SW480 (cell line): ENCODE results near the gene DENND1A.

Experiments used
- DNase-seq: peaks from one replicate; pipeline ENCODE4 v3.0.0-alpha.2; 2016; ENCODE audit warnings: low spot score

The DENND1A gene

DNA sequence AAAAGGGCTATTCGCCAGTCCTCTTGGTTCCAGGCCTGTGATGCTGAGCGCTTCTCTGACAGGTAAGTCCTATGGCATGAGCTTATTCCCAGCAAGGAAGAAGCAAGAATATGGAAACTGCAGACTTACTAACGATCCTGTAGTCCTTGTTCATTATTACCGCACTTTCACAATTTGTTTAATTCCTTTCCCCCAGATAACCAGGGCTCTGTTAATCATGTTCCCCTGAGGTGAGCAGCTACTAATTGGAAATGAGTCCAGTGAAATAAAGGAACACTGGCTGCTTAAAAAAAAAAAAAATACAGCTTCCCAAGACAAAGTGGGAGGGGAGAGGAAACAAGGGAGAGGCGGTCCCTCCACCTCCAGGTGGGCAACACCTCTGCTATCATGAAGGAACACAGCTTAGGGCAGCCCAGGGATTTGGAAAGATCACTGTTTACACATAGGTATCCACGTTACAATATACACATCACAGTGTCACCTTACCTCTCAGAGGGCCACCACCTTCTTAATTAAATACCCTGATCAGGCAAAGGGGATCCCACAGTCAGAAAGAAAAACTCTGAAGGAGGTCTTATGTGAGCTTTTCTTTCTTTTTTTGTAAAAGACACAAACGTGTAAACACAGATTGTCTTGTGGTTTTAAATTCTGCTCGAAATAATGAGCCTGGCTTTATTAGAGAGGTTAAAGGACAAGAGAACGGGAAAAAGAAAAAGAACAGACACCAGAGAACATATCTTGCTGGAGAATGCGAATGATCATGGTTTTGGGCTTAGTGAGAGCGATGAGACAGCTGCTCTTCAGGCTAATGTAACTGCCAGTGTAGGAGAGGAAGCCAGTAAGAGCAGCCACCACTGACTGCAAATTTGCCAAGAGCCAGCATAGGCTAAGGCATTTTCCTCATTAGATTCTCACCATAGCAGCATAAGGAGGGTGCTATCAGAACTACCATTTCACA lies 315.3 kb downstream of the DENND1A start:
- no peak for DNase-seq

DNA sequence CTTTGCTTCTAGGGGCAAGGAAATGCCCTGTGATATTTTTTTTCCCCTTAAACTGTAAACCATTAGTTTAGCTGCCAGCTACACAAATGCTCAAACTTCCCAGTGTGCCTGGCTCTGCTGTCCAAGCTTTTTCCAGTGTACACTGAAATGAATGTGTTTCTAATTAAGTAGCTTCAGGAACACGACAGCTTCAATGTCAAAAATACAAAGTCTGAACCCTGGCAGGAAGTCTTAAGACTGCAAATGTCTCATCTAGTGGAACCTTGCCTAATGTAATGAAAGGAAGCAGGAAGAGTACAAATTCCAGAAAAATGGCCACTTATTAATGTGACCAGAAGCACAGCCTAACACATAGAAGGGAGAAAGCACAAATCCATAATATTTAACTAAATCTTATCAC lies 318.7 kb downstream of the DENND1A start:
- DNase-seq, result no peak

DNA sequence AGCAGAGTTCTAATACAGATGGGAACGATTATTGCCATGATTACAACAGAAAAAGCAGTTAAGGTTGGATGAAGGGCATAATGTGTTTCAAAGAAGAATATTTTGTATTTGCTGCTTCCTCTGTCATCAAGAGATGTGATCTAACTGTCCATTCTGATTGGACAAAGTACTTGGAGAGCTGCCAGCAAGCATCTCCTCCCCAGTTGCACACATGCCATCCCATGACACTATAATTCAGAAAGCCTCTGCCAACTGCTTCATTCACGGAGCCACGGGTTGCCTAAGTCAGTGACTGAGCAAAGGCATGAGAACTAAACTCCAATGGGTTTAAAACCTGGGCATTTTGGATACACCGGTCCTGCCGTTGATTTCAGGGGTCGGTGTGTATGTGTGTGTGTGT lies 320.1 kb downstream of the DENND1A start:
- no peak for DNase-seq

DNA sequence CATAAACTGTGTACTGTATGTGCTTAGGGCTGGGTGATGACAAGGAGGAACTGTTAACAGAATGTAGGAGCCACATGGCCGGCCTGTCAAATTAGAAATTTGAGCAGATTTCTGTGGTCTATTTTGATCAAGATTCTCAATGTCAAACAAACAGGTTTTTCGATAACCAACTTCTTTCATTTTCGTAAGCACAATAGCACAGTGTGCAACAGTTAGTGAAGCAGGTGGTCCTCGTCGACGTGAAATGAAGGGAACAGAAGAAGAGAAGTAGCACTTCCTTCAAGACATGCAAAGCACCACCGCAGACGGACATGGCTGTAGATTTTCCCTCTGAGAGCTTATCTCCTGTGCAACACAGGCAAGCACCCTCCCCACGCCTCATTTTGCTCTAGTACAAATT lies 321.8 kb downstream of the DENND1A start:
- no peak for DNase-seq

DNA sequence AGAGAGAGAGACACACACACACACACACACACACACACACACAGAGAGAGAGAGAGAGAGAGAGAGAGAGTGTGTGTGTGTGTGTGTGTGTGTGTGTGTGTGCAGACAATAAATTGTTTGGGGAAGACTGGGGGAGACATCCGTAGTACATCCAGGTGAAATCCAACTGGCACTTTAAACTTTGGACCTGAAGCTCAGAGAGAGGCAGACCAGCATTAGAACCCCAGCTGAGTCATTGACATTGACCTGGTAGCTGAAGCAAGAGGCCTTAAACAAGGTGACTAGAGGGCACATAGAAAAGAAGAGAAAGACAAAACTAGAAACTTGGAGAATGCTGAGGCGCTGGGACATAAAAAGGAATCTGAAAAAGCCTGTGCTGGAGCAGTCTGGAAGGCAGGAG lies 322.4 kb downstream of the DENND1A start:
- DNase-seq, result peak; percentile 16

DNA sequence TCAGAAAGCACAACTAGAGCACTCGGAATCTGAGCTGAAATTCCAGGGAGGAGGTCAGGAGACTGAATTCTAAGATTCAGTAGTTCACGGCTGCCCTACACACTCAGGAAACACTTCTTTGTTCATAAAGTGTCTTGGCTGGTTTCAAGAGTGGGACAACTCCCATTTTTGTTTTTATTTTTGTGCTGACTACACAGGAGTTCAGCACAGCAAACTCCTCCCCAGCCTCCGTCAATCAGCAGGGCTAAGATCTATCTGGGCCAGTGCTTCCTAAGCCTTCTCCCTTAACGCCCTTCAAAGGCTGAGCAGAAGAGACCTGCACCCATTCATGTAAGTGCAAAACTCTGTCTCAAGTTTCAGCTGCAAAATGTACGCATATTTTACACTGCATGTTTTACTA lies 323.8 kb downstream of the DENND1A start:
- no peak for DNase-seq

DNA sequence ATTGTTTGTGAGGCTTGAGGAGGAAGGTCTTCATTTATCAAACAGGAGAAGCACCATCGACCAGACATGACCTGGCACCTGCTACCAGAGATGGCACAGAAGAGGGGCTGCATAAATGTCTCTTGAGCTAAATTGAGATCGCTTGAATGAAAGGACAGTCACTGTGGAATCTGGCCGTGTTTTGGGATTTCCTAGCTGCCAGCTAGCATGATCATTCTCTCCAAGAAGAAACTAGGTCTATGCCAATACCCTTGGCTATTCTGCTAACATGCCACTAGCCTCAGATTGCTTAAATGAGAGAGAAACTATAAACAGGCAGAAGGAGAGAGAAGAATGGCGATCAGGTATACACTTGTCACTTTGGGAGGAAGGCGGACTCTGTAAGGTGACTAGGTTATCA lies 324.6 kb downstream of the DENND1A start:
- no peak for DNase-seq

DNA sequence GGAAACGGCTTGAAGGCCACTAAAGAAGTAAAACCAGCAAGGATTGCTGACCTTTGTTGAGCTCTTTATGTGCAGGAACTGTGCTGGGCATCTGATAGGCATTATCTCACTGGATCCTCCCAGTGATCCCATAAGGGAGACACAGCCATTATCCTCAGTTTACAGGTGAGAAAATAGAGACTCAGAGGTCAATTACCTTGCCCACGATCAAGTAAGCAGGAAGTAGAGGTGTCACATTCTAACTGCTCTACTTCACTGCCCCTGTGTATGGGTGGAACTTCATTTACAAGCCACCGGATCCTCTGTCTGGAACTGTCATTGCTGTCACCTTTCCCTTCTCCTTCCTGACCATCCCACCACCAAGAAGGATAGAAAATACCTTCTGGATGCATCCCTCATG lies 325.1 kb downstream of the DENND1A start:
- no peak for DNase-seq

DNA sequence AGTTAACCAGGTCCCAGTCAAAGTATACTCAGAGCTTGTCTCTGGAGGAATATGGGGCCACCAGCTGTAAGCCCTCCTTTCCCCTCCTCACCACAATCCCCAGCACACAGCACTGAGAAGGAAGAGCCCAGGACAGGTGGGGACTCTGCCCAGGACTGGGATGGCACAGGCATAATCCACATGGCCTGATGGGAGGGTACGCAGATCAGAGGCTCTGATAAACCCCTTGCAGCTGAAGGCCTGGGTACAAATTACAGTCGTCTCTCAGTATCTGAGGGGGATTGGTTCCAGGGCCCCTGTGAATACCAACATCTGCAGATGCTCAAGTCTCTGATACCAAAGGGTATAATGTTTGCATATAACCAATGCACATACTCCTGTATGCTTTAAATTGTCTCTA lies 328.1 kb downstream of the DENND1A start:
- no peak for DNase-seq

DNA sequence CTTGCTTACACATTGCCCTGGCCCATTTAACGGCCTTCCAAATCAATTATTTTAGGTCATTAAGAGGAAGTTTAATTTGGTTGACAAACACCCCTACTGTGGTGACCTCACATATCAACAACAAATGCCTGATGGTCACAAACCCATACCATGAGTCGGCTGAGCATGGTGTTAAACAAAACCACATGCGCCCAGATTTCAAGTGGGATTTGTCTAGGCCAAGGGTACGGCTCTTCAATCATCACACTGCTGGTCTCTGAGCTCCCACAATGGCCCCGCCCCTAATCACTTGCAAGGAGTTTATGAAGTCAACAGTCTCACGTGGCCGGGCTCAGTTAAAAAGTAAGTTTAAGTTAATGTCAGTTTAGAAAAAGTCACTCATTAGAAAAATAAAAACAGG lies 330.1 kb downstream of the DENND1A start:
- DNase-seq, result no peak

DNA sequence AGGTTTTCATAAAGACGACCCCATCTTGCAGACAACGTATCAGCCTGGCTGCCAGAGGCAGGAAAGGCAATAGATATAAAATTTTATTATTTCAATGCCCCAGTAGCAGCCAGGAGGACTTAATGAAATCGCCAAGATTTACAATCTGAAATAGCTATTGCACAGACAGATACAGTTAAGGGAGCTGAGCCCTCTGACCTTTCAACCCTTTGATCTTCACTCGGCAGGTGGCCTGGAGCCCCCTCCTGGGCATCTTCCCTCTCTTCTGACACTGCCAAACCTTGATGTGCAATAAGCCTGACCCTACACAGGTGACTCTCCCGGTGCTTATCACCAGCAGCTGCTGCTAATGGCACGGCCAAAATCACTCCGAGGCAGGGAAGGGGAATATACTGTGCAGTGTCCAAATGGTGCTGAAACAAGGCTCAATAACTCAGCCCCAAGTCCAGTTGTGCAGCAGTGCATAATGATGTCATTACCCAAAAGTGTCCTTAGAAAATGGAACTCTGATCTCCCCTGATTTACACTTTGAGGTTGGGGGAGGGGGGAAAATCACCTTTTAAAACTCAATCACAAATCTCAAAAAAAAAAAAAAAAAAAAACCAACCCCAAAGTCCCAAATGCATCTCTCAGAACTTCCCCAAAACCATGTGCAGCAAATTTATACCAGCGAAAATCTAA lies 331.9 kb downstream of the DENND1A start:
- no peak for DNase-seq

DNA sequence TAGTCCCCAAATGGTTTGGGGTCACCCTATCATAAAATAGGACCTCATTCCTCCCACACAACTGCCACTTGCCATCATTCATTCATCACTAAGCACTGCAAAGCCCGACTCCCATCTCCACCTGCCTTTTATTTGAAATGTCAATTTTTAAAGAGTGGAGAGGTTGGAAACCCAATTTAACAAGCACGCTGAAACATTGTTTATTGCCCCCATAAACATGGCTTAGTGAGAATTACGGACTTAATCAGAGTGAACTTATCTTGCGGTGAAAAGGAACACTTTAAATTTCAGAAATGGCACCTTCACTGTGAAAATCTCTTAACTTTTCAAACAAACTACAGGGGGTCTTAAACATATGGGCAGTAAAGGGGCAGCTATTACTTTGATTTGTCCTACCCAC lies 332.9 kb downstream of the DENND1A start:
- no peak for DNase-seq

DNA sequence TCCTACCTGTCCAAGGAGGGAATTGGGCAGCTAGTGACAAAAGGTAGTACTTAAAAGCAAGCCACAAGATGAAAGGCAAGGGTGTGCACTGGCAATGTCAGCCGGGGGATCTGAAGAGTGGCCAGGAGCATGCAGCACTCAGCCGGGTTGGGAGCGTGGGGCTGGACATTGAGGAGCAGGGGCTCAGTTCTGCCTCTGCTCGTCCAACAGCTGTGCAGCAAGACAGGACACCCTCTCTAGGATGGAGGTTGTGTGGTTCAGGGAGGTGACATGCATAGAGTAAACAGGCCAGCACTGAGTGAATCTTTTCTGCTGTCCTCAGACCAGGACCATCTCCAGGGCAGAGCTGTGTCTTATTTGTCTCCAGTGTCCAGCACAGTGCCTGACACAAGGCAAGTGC lies 338.6 kb downstream of the DENND1A start:
- no peak for DNase-seq

DNA sequence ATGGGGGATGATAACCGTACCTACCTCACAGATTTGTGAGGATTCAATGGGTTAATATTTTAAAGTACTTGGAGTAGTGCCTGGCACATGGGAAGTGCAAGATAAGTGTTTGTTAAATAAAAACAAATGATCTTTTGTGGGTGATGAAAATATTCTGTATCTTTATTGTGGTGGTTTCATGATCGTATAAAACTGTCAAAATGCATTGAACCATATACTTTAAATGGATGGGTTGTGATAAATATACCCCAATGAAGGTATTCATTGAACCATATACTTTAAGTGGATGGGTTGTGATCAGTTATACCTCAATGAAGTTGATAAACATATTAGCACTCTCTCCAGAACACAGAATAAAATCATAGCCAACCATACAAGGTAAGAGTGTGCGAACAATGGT lies 339.4 kb downstream of the DENND1A start:
- DNase-seq, result no peak

DNA sequence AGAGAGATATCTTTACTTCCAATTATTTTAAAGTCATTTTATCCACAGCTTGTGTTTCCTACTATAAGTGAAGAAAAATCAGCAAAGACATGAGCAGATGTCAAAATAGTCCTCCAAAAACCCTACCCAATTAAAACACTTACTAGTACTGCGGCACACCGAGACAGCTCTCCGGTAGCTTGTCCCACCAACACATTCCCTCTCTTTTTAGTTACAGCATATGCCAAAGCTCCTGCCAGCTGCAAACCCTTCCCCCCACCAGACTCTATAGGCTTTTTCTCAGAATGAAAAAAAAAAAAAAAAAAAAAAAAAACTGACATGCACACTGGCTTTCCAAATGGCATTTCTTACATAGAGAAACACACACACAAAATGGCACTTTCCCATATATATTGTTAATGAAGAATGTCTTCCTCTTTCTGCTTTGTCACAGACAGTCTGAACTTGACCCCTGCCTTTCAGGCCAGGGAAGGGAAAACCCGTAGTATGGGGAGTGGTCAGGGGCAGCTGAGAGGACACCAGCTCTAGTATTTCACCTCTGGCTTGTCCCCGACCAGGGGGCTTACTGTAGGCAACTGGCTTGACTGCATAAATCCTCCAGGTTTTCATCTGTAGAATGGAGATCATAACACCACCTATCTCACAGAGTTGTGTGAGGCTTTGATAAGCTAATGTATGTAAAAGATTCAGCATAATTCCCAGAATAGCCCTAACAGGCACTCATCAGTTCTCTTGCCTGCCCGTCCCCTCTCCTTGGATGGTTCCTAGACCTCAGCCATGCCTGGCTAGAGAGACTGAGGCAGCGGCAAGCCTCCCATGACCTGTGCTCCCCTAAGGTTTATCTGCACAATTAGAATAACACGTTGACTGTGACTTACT lies 340.3 kb downstream of the DENND1A start:
- DNase-seq, result no peak

DNA sequence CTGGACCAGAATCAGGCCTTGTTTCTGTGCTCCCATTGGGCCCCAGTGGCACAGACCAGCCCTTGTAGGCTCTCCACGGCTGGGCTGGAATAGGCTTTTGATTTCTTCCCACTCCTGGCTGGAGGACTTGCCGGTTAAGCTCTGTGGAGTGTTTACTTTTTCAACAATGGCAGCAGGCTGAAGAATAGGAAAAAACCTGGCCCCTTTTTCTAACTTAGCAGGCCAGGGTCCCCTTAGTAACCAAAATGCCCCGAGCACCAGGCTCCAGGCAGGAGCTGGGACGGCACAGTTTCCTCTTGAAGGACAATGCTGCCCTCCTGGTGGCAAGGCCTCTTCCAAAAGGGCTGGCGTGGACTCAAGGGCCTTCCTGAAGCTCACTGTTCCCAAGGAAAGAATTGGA lies 343.7 kb downstream of the DENND1A start:
- DNase-seq, result no peak

DNA sequence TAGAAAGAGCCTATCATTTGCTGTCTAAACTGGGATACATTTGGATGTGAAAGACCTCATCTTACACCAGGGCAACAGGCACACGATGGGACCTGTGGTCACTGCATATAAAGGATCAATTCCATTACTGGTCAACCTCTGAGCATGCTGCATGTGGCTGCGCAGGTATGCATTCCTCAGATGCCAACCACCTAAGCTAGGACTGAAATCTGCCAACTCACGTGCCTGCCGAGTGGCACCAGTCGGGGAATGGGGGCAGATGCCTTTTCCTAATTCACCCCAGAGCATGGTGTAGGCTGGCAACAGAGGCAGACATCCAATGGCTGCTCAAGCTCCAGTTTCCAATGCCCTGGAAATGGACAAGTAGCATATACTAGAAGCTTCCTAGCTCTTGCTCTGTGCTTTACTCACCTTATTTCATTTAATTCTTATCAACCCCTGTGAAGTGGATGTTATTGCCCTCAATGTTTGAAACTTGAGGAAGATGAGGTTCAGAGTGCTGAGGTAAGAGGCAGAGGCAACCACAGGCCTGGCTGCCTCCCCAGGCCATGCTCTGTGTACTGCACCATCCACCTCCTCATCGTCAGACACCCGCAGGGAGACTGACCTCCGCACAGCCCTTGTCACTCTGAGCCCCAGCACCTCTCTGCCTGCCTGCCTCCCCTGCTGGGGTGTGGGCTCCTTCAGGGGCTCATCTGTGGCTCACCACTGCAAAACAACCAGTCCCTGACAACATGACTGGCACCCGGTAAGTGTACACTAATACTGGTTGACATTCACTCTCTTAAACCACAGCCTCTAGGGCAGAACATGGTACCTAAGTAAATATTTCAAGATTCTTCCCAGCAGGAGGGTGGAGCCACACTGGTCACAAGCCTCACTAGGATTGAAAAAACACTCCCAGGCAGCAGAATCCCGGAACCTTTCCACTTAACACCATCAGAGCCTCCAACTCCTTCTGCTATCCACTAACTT lies 345.4 kb downstream of the DENND1A start:
- no peak for DNase-seq

DNA sequence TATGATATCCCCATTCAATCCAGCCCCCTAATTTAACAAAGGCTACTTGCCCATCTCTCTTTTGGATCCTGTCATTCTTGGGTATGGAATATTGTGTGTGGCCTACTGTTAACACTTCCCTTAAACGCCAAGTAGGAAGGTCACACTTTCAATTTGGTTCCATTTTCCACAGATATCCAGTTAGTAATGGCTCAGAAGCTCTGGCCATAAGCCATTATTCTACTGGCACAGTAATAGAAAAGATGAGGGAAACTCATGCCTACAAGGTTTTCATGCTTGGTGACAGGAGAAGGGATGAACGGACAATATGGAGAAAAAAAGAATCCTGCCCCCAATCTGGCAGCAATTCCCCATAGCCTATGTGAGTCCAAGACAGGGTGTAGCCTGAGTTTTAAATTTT lies 346.3 kb downstream of the DENND1A start:
- DNase-seq, result no peak

DNA sequence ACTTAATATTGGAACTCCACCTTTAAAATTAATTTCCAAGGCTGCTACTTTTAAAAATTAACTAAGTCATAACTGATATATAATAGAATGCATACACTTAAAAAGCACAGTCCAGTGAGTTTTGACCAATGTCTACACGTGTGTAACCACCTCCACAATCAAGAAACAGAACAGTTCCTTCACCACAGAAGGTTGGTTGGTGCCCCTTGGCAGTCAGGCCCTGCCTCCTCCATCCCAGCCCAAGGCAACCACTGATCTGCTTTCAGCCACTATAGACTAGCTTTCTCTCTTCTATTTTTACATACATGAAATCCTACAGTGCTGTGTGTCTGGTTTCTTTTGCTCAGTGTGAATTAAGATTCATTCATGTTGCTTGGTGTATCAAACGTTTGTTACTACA lies 358.7 kb downstream of the DENND1A start:
- no peak for DNase-seq

DNA sequence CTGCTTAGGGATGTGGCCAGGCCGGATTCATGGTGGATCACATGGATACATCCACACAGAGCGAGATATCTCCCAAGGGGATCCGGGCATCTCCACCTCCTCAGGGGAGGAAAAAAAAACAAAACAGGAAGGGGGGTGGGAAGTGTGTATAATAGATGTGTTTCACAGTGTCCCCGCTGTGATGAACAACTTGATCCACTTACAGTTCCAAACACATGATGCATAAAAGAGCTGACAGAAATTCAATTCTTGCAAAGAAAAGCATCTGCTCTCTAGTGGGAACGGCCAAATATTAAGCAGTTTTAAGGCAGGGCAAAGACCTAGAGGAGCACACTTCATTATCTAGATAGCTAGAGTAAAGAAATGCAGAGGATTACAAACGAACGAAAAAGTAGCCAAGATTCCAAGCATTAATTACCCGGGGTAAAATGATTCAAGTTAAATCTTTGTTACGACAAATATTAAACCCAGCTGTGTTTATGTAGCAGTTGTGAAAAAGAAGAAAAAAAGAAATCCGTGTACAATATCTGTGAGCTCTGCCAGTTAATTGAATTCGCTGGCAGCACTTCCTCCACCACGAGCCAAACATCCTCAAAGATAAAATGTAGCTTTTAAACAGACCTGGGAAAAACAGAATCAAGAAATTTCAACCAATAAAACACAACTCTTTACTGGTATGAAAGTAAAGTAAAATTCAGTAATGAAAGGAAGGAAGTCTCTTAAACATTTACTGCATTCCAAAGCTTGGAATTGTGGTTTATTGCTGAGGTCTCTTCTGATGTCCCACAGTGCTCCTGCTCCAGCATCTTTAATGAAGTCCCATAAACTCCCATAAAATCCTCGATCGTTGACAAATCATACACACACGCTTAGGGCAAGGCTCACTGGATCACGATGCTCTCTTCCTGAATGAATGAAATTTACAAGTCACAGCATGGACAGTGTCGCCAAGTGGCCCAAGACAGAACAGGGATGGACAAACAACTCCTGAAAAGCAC lies 360.9 kb downstream of the DENND1A start:
- DNase-seq, result no peak
